NT2/D1 (cell line): ENCODE results near the gene SMCO4.

Source experiments
- DNase-seq: peaks from one replicate; pipeline ENCODE4 v3.0.0-alpha.2; 2011; ENCODE audit warnings: low read depth, low spot score
- H3K27me3 ChIP-seq: 2 replicates; pipeline ENCODE4 v1.6.0; 2011; ENCODE audit warnings: mild to moderate bottlenecking; ENCODE audit not compliant: insufficient read length, insufficient read depth
- H3K36me3 ChIP-seq: 2 replicates; pipeline ENCODE4 v1.6.1; 2011; ENCODE audit warnings: mild to moderate bottlenecking, low read length, mixed read lengths; ENCODE audit not compliant: insufficient read depth, insufficient read length
- H3K4me1 ChIP-seq: 2 replicates; pipeline ENCODE4 v1.5.1; 2011; ENCODE audit not compliant: insufficient read depth, insufficient read length
- H3K4me3 ChIP-seq: 2 replicates; pipeline ENCODE4 v1.5.1; 2011; ENCODE audit warnings: low read depth; ENCODE audit not compliant: insufficient read length
- H3K9ac ChIP-seq: 2 replicates; pipeline ENCODE4 v1.6.0; 2011; ENCODE audit warnings: low read depth; ENCODE audit not compliant: insufficient read length
- H3K9me3 ChIP-seq: 2 replicates; pipeline ENCODE4 v1.5.1; 2011; ENCODE audit warnings: mild to moderate bottlenecking, low read length; ENCODE audit not compliant: insufficient read depth
- SUZ12 ChIP-seq: IDR thresholded peaks from 2 replicates; pipeline ENCODE4 v1.6.1; 2011; ENCODE audit not compliant: insufficient read length, insufficient read depth; ENCODE audit errors: extremely low read depth
- YY1 ChIP-seq: IDR thresholded peaks from 2 replicates; pipeline ENCODE4 v1.6.1; 2011; ENCODE audit not compliant: insufficient read length, insufficient read depth
- ZNF274 ChIP-seq: IDR thresholded peaks from 2 replicates; pipeline ENCODE4 v1.6.1; 2011; ENCODE audit warnings: mild to moderate bottlenecking, low read depth, low read length

The SMCO4 gene

GRCh38 chr11:93482556-93482955 lies 60.6 kb downstream of the SMCO4 start:
- Histone ChIP-seq H3K9me3 (no peaks in the 10 kb centered on the region), H3K4me3 (no peak overlapping the region), H3K36me3 (peaks cover 37% of the 10 kb centered on the region), H3K4me1 (peaks cover 7% of the 10 kb centered on the region), H3K27me3 (no peaks in the 10 kb centered on the region), H3K9ac (no peak overlapping the region)
- TF ChIP-seq ZNF274 (no peak), SUZ12 (no peak), YY1 (no peak)
- no peak for DNase-seq

DNA sequence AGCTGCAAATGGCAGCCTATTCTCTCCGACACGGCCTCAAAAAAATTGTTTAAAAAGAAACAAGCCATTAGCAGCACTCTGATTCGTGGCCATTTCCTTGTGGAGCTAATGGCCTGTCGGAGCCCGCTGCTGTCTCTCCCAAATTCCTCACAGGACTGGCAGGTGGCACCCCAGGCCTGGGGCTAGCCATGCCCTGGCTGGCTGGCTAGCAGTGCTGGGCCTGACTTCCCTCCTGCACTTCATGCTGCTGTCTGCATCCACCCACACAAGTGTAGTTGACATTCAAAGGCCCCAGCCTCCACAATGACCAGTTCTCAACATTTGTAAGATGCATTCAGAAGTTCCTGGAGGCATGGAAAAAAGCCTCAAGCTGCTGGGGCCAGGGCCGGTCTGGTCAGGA lies 61.5 kb downstream of the SMCO4 start:
- Histone ChIP-seq H3K9ac (no peak overlapping the region), H3K4me1 (peaks cover 12% of the 10 kb centered on the region), H3K27me3 (no peaks in the 10 kb centered on the region), H3K36me3 (peaks cover 37% of the 10 kb centered on the region), H3K9me3 (no peaks in the 10 kb centered on the region), H3K4me3 (no peak overlapping the region)
- DNase-seq: no peak
- TF ChIP-seq YY1: no peak
- TF ChIP-seq SUZ12: no peak
- no peak for TF ChIP-seq ZNF274

DNA sequence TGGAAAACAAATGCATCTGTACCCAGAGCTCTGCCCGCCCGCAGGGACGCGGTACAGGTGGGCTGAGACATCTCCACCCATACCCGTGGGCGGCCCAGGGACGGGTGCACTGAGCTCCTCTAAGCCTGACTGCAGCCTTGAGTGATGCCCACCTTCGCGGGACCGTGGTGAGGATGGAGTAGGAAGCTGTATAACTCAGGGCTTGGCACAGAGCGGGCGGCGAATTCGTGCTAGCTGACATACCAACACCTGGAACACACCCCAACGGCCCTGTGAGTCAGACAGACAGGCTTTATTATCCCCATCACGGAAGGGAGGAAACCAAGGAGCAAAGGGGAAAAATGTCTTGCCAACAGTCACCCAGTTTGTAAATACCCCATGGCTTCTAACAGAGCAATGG lies 61.9 kb downstream of the SMCO4 start:
- H3K27me3 ChIP-seq: no peaks in the 10 kb centered on the region
- H3K4me3 ChIP-seq: no peak overlapping the region
- peaks cover 36% of the 10 kb centered on the region for H3K36me3 ChIP-seq
- no peak for DNase-seq
- TF ChIP-seq SUZ12 (no peak), YY1 (no peak), ZNF274 (no peak)
- H3K9ac ChIP-seq: no peak overlapping the region
- H3K4me1 ChIP-seq: peaks cover 14% of the 10 kb centered on the region
- H3K9me3 ChIP-seq: no peaks in the 10 kb centered on the region

DNA sequence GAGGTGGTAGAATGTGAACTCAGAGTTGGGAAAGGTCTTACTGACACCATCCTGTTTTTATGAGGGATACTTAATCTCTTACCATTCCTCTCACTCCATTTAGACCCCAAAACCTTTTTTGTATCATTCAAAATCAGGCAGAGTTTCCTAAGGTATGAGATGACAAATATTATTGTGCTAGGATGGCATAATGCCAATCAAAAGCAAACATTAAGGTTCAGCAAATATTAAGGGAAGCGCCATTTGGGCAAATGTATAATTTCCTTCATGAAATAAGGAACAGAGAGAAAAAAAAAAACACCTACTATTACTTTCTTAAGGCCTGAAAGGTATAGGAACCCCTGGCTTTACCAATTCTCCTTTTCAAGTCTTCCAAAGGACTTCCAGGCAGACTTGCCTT lies 62.4 kb downstream of the SMCO4 start:
- Histone ChIP-seq H3K36me3 (peaks cover 32% of the 10 kb centered on the region), H3K9ac (no peak overlapping the region), H3K9me3 (no peaks in the 10 kb centered on the region), H3K4me3 (no peak overlapping the region), H3K4me1 (peaks cover 14% of the 10 kb centered on the region), H3K27me3 (no peaks in the 10 kb centered on the region)
- TF ChIP-seq SUZ12 (no peak), YY1 (no peak), ZNF274 (no peak)
- no peak for DNase-seq

GRCh38 chr11:93480256-93480655 lies 62.9 kb downstream of the SMCO4 start:
- peaks cover 14% of the 10 kb centered on the region for H3K4me1 ChIP-seq
- H3K9ac ChIP-seq: no peak overlapping the region
- no peaks in the 10 kb centered on the region for H3K9me3 ChIP-seq
- no peak for DNase-seq
- H3K36me3 ChIP-seq: peaks cover 29% of the 10 kb centered on the region
- TF ChIP-seq ZNF274 (no peak), YY1 (no peak), SUZ12 (no peak)
- H3K27me3 ChIP-seq: no peaks in the 10 kb centered on the region
- no peak overlapping the region for H3K4me3 ChIP-seq

- peaks cover 21% of the 10 kb centered on the region for H3K36me3 ChIP-seq
- H3K4me3 ChIP-seq: no peak overlapping the region
- DNase-seq: no peak
- H3K9me3 ChIP-seq: no peaks in the 10 kb centered on the region
- H3K9ac ChIP-seq: no peak overlapping the region
- H3K4me1 ChIP-seq: peaks cover 14% of the 10 kb centered on the region
- TF ChIP-seq ZNF274 (no peak), YY1 (no peak), SUZ12 (no peak)
- H3K27me3 ChIP-seq: no peaks in the 10 kb centered on the region
These were observed 64.3 kb downstream of the SMCO4 start for GRCh38 chr11:93478841-93479240.

DNA sequence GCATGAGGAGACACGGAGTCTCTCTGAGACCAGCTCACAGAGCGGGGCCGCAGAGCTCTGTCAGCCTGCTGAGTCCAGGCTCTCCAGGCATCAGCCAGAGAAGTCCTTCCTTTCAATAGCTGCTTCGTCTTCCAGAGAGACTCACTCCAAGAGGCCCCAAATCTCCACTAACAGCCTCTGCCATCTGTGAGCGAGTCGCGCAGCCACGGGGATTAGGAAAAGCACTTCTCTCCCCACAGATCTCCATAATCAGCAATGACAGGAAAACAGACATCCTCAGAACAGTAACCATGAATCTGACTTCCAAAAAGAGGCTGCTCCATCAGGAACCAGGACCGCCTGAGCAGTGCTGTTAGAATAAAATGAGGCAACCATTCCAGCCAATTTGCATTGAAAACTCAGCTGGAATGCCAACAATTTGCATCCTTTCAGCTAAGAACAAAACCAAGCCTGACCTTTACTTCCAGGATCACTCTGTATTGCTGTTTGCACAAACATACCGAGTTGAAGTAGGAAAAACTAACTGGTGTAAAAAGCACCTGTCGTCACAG lies 65.4 kb downstream of the SMCO4 start:
- TF ChIP-seq YY1: no peak
- TF ChIP-seq ZNF274: no peak
- no peak for TF ChIP-seq SUZ12
- peaks cover 14% of the 10 kb centered on the region for H3K4me1 ChIP-seq
- peak overlapping the region; percentile 51 for H3K9ac ChIP-seq
- no peaks in the 10 kb centered on the region for H3K27me3 ChIP-seq
- DNase-seq: no peak
- peaks cover 21% of the 10 kb centered on the region for H3K36me3 ChIP-seq
- no peak overlapping the region for H3K4me3 ChIP-seq
- no peaks in the 10 kb centered on the region for H3K9me3 ChIP-seq

- DNase-seq: no peak
- Histone ChIP-seq H3K9me3 (no peaks in the 10 kb centered on the region), H3K4me1 (peaks cover 14% of the 10 kb centered on the region), H3K36me3 (peaks cover 17% of the 10 kb centered on the region), H3K27me3 (no peaks in the 10 kb centered on the region), H3K4me3 (no peak overlapping the region), H3K9ac (no peak overlapping the region)
- TF ChIP-seq SUZ12 (no peak), ZNF274 (no peak), YY1 (no peak)
These were observed 66.4 kb downstream of the SMCO4 start for GRCh38 chr11:93476796-93477195.
